HG03457 (cell line): ENCODE data around the gene OGDHL.

Experiments
- ATAC-seq: cut with Tn5 transposase; IDR thresholded peaks from one replicate; pipeline ENCODE4 v1.9.1; 2021; ENCODE audit warnings: moderate number of reproducible peaks; ENCODE audit not compliant: unreplicated experiment

The OGDHL gene

DNA sequence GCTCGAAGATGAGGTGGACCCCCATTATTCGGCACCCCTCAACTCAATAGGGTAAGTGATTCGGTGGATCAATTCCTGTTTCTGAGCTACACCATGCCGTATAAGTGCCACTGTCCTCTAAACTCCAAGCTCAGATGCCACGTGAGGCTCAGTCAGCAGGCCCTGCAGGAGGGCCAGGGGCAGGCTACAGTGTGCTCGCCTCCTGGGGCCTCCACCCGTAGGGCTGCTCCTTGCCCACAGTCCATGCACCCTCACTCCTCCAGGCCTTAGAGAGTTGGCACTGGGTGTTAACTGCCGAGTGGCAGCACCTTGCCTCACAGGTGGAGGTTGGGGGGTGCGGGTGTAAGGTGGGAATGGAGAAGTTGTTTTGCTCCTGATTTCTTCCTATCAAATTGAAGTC, 70.5 kb downstream of the OGDHL start:
- no peak for ATAC-seq

DNA sequence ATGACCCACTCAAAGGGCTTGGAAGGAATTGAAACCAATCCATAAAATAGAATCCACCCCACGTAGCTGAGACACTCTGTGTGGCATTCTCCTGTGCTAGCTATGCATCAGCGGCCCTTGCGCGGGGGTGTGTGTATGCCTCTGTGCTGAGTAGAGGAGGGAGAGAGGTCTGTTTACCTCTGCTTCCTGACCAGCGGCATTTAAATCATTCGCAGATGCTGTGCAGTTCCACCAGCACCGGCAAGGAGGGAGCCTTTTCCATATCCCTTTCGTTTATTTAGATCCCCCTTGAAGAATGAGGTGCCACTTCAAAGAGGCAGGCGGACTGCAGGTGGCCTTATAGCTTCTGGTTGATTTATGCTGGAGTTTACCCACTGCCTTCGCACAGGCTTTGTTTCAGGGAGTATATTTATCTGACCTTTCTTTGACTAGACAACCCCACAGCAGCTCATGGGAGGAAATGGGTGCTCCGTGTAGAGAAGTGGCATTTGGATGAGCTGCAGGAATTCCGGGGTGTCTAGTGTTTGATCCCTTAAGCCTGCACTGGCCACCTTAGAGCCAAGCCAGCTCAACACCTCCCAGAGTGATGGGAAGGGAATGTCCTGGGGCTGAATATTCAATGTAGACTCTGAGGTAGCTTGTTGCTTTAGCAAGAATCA, 71.3 kb downstream of the OGDHL start:
- no peak for ATAC-seq

DNA sequence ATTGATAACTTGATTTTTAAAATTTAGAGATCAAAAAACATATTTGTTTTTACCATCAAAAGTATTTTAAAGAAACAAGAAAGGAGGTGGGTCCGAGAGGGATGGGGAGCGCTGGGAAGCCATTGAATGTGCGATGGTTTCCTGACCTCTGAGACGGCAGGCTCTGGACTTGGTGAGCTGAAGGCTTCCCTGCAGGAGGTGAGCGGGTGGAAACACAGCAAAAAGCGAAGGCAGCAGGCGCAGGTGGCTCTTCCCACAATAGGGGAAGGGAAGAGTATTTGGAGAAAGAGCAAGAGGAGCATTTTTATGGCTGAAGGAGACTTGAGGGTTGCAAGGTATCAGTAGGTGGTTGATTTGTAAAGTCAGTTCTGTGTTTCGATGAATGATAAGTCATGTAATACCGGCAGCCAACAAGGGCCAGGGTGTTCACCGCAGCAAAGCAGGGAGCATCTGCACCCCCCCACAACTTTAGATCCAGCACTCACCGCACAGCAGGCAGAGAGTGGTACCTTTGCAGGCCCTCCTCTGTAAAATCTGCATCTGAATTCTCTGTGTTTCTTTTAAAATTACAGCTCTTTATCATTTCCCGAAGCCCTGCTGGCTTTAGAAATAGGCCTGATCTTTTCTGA, 72.1 kb downstream of the OGDHL start:
- ATAC-seq: no peak

DNA sequence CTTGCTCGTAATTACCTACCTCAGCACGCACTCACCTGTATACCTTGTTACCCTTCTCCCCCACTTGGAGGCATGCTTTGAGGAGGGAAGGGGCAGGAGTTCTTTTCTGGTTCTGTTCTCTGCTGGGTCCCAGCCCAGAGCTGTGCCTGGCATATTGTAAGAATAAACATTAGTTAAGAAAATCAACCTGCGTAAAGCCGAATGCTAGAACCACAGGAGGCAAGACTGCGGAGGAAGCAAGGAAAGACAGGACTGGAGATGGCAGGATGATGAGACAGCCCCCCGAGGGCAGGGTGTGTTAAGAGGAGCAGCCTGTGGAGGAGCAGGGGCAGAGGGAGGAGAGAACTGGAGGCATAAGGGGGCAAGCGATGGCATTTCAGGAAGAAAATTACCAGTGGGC, 73.2 kb downstream of the OGDHL start:
- no peak for ATAC-seq

DNA sequence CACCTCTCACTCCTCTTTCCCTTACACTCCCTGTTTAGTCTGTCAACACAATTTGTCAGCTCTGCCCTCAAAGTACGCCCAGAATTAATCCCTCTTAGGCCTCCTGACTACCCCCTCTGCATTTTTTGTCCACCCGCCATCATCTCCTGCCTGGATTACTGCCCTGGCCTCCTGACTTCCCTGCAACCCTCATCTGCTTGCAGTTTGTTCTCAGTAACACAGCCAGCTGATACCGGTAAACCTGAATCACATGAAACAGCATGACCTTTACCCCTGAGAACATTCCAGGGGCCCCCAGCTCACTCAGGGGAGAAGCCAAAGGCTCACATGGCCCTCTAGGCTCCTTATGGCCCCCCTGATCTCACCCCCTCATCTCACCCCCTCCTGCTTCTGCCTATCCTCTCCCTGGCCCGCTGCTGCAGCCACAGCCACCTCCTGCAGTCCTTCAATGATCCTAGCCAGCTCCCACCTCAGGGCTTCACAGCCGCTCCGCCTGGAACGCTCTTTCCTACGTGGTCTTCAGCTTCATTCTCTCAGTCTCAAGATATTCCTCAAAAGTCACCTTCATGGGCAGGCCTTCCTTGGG, 73.8 kb downstream of the OGDHL start:
- ATAC-seq: no peak

DNA sequence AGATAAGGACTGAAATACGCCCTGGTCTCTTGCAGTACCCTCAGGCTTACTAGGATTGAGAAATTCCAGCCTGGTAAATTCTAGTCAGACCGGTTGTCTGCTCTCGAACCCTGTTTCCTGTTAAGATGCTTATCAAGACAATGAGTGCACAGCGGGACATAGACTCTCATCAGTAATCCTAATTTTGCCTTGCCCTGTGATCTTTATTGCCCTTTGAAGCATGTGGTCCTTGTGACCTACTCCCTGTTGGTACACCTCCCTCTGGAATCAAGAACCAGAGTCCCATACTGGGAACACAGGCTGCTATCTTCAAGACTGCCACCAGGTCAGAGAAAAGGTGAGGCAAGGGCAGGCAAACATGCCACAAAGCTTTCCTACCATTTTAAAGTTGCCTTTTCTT, 75.5 kb downstream of the OGDHL start:
- ATAC-seq: no peak
